GM21447 (cell line): ENCODE measurements around the gene MYLK.

Experiments
- ATAC-seq: cut with Tn5 transposase; IDR thresholded peaks from one replicate; pipeline ENCODE4 v1.9.1; 2021; ENCODE audit not compliant: unreplicated experiment

Gene MYLK

DNA sequence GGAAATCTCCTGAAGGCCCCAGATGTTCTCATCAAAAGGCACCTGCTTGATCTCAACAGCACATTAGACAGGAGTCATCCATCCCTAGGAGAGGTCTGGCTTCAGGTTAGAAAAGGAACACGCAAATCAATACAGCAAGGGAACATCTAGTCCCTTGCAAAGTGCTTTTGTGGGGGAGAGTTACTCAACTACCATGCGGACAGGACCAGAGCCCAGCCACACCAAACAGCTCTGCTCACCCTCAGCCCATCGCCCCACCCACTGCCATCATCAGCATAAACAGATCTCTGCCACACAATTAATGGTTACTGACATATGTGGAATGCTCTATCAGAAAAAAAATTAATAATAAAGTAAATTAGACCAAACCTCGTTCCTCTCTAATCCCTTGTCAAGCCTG lies 85.6 kb downstream of the MYLK start:
- no peak for ATAC-seq

DNA sequence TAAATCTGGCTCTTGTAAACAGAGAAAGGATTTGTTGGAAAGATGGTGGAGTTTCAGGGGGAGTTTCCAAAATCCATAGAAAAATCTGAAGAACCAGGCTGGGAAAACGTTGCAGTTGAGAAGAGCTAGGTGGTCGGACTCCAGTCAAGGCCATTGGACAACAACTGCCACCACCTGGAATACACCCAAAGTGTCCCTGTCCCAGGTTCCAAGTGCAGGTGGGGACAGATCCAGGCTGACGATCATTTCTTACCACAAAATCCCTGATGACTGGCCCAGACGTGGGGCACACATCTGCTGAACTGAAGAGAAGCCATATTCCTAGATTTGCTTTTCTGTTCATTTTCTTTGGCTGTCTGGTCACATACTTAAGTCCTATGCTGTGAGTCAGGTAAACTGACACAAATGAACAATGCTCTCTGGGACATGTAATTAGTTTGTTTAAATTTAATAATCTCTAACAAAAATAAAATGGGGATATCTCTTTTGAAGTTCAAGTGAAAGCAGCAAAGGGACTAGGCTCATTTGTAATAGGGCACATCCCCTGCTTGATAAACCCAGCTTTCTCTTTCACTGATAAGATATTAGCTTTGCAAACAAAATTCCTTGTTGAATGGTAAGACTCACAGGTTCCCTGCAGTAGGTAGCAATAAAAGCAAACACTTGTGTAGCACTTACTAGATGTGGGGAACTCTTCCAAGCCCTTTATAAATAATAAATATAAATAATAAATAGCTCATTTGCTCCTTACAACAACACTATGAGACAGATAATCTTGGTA lies 88.5 kb downstream of the MYLK start:
- no peak for ATAC-seq

- ATAC-seq, result no peak
Measured at GRCh38 chr3:123793425-123793824, 90.7 kb downstream of the MYLK start.

- no peak for ATAC-seq
Measured at GRCh38 chr3:123792473-123793201, 91.5 kb downstream of the MYLK start.

DNA sequence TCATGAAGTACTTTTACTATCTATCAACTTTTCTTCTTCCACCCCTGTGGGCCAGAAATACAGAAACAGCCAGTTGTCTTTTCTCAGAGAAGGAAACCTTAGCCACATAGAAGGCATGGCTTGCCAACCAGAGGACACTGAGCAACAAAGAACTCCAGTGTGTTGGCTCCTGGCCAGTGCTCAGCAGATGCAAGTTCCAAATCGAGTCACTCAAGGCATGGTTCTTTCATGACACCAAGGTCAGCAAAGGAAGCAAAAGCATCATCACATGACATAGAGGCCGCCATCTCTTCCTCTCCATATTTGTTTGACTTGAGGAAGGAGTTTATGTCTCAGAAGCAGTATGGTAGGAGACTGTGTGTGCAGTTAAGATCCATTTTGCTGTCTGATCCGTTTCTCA lies 92.2 kb downstream of the MYLK start:
- no peak for ATAC-seq

DNA sequence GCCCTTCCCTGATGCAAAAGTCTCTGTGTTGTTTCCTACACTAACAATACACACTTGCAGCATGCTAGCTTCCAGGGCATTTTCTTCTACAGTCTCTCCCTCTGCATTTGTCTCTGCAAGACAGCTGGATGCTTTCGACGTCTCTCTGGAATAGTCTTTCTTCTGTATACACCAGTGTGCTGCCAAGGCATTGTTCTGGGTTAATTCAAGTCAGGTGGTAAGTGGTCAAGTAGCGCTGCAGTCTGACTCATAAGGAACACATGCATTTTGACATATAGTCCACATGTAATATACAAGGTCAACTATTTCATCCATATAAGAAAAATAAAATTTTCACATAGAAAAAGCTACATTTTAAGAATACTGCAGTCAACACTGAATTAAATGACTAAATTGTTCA lies 92.7 kb downstream of the MYLK start:
- no peak for ATAC-seq

DNA sequence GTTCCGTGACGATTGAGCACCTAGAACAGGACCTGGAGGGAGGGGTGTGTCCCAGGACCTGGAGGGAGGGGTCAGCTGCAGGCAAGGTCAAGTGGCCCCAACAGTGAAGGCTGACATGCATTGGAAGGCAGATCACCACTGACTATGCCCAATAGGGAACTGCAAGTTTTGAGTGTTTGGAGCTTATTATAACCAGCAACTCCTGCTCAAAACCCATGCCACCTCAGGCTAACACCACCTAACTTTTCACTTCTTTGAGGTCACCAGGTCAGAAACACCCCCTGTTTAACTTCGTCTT lies 93.1 kb downstream of the MYLK start:
- ATAC-seq, result no peak

DNA sequence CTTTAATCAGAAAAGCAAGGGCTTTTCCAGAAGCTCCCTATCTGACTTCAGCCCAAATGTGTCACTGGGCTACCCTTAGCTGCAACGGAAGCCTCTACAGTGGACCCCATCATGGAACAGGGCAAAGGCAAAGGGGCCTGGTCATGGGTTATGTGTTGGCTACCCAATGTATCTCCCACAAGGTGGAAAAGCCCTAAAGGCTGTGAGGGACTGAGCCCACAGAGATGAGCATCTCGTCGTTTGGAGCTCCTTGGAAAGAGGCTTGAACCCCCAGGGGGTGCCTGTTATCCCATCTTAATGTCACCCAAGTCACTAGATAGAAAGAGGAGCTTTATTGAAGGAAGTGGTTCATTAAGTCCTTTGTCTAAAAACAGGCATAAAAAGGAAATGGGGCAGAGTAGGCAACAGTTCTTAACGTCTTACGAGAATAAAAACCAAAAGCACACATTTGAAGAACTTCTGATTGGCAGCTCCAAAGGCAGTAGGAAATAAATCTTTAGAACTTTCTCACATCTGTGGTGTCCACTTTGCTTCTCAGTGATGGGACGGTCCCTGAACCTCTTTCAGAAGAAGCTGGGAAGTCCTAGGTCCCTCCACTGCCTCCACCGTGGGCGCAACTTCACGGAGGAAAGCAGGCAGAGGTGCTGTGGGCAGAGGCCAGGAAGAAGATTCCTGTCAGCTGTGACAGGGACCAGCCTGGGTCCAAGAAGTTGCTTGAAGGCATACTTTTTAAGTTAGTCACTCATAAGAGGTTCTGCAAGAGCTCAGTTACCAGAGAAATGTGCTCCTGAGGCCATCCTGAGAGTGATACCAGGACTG lies 93.7 kb downstream of the MYLK start:
- no peak for ATAC-seq

DNA sequence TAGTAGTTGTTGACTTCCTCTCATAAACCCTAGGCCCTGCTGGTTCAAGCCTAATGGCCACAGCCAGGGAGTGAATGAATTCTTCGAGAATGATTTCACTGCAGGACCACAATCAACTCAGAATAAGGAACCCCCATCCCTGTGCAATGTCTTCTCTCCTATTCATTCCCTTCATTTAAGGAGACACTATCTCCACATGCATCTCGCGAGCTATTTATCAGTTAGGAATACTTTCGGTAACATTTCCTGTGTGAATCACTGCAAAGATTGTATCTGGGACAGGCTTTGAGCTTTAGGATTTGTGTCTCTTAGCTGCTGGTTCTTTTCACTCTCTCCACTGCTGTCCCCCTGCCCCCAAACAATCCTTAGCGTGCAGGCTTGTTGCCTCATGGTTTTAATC lies 94.4 kb downstream of the MYLK start:
- no peak for ATAC-seq

DNA sequence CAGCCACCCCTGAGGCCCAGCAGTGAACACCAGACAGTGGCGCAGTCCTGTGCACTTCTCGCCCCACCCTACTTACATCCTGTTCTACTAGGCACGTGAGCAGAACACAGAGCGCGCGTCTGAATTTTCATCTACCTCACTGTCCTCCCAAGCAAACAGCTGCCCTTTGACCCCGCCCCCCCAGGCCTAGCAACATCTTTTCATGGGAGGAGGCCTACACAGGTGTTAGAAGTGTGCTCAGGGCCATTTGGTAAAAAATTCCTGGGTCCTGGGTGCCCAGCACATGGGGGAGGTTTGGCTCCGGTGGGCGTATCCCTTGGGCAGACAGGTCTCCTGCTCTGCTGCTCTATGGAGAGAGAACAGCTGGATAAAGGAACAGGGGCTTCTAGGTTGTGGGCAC lies 95.0 kb downstream of the MYLK start:
- no peak for ATAC-seq

DNA sequence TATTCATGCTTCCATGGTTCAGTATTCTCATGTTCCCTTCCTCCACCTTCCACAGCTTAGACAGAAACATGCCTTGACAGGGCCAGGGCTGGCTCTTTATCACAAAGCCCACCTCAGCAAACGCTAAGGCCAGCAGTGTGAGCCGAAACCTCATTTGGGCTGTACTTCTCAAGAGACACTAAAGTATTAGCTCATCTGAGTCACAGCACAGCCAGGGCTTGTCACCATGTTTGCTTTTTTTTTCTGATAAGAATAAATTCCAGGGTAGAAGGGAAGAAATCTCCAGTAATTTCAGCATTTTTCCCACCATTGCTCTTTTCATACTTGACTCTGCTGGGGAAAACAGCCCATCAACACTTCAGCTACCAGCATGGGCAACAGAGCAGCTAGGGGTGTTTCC lies 95.4 kb downstream of the MYLK start:
- ATAC-seq, result no peak

DNA sequence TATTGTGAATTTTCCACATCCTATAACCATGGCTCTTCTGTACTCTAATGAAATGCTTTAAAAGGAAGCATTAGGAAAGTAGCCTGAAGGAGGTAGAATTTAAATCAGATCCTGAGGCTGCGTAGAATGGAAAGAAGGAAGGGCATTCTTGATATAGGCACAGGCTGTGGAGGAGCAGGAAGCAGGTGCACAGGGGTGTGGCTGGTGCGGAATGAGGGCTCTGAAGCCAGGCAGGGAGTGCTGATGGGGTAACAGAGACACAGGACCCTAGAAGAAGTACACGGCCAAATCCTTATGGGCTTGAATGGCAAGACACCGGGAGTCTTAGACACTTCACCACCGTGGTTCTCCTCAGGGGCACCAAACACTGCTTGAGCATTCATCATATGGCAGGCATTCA lies 97.0 kb downstream of the MYLK start:
- no peak for ATAC-seq

DNA sequence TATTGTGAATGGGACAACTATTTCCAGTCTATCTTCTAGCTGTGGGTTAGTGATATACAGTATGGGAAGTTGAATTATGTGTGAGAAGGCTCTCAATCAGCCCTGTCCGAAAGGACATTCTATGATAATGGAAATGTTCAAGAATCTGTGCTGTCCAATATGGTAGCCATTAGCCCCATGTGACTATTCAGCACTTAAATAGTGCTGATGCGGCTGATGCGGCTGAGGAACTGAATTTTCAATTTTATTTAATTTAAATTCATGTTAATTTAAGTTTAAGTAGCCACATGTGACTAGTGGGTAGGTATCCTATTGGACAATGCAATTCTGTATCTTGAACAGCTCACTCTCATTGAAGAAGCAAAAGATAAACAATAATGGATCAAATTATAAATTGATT lies 98.5 kb downstream of the MYLK start:
- no peak for ATAC-seq

GRCh38 chr3:123783811-123784210 lies 100.3 kb downstream of the MYLK start:
- no peak for ATAC-seq

DNA sequence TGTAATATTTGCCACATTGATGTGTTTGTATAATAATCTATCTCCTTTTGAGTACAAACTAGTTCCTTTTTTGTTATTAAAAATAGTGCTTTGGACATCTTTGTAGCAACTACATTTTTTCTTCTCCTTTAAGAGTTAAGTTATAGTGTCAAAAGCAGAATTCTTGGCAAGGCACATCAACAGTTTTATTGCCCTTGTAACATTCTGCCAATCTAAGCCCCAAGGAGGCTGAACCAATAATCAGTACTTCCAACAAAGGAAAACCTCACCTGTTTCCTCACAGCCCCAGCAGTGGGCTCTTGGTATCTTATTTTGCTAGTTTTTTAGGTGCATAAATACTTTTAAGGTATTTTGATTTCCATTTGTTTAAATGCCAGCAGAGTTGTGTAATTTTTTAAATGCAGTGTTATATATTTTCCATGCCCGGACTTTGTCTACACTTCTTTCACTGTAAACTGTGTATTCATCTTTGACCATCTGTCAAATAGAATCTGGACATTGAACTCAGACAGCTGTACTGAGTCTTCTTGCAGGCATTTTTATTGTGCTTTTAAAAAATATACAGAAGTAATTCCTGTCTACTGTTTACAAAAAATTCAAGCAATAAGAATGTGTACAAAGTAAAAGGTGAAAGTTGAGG lies 101.0 kb downstream of the MYLK start:
- no peak for ATAC-seq

DNA sequence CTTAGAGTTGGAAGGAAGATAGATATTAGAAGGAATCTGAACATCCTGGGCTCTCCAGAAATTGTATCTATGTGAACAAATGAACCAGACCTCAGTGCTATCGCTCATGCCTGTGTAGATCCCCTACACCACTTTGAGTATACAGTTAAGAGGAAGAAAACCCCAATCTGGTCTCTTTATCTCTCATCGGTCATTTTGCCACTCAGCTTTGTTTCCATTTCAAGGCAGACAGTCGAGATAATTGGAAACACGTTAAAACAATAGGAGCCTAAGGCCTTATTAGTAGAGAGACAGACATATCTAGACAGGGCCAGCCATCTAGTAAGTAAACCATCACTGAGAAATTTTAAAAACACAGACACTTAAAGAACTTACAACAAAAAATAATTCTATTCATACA lies 101.6 kb downstream of the MYLK start:
- ATAC-seq, result no peak

GRCh38 chr3:123781571-123782275 lies 102.4 kb downstream of the MYLK start:
- no peak for ATAC-seq

DNA sequence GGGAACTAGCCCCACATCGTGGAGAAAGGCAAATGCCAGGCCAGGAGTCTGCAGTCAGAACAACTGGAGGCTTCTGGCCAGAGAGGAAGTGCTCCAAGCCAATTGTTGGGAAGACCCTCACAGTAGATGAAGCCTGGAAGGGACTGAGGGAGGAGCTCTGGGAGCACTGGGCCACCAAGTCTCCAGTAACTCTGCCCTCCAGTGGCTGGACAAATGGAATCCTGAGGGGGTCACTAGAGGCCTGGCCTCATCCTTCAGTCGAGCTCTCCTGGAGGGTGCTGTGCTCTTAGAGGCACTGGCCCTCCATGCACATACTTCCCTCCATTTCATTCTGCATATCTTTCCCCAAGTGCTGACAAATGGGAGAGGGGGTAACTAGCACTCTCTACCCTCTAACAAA lies 103.0 kb downstream of the MYLK start:
- no peak for ATAC-seq

DNA sequence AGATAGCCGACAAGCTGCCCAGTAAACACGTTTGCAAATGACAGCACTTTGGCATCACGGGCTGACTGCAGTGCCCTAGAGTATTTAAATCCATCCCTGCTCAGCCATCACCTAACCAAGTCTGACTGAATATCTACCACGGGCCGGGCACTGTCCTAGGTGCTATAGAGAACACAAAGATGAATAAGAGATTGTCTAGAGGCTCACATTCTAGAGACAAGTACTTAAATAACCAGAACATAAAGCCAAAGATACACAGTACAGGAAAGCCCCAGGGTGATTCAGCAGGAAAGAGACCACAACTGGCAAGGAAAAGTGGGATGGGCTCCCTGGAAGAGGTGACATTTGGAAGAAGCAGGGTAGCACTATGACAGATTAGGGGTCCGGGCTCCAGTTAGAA lies 103.5 kb downstream of the MYLK start:
- ATAC-seq, result no peak

GRCh38 chr3:123779655-123780231 lies 104.4 kb downstream of the MYLK start:
- no peak for ATAC-seq
